HepG2 (cell line): ENCODE results near the gene SLC35F1. TPM values are rescaled to one million over a fixed set of nuclear protein-coding genes. Genes with fewer than 3 reads are reported as not detected.

Experiments
- ATAC-seq: fragments of 200-7000 bp; cut with Tn5 transposase; 3 replicates; pipeline ENCODE4 v1.9.1; 2020; ENCODE audit warnings: mild to moderate bottlenecking, moderate library complexity
- BruUV-seq: library from RNA; stranded (reverse); fragments of 400-500 nt; replicated peaks from 2 replicates; lab custom pipeline; 2021; lab: Mats Ljungman, UMichigan
- CTCF ChIA-PET: fragments of 300-600 bp; formaldehyde crosslinking; extraction: SDS; loops from one replicate; lab custom pipeline; 2021; ENCODE audit warnings: low total read pairs, inconsistent platforms, low intra/inter-chr PET ratio; lab: Yijun Ruan, JAX
- POLR2A ChIA-PET: fragments of 350-600 bp; sonication (Branson Sonifier 250); formaldehyde crosslinking; loops from one replicate; lab custom pipeline; 2020; ENCODE audit warnings: antibody characterized with exemption, inconsistent platforms; lab: Yijun Ruan, JAX
- DNase-seq: peaks from one replicate; pipeline ENCODE4 v3.0.0-alpha.2; 2015; ENCODE audit warnings: low spot score
- FAIRE-seq: peaks from 3 replicates; lab custom pipeline; 2011; peaks lifted over from hg19 to GRCh38; lab: Jason Lieb, UNC
- H2AFZ ChIP-seq: one replicate; pipeline ENCODE4 v1.6.1; 2011; ENCODE audit warnings: low read length, inconsistent platforms
- H3K27ac ChIP-seq: fragments of 300-600 bp; 3 replicates; pipeline ENCODE4 v1.8.0; 2011; ENCODE audit warnings: mixed run types, mild to moderate bottlenecking, mixed read lengths, low read length, inconsistent platforms; ENCODE audit not compliant: insufficient read depth; ENCODE audit errors: extremely low read length
- H3K27me3 ChIP-seq, 2 experiments: fragments of 200-600 bp in 1 of 2; 2 replicates in 1 of 2; 3 replicates in 1 of 2; pipeline versions ENCODE4 v1.6.0 to v1.8.0; 2011; ENCODE audit warnings: low read length in 2 of 2, mild to moderate bottlenecking in 2 of 2, moderate library complexity in 2 of 2, inconsistent platforms in 1 of 2; ENCODE audit not compliant: insufficient read depth in 2 of 2, control insufficient read depth in 1 of 2
- H3K36me3 ChIP-seq, 2 experiments: fragments of 200-600 bp in 1 of 2; replicated peaks in 1 of 2; 2 replicates in 1 of 2; 3 replicates in 1 of 2; pipeline versions ENCODE4 v1.5.1 to v1.8.0; 2011; ENCODE audit warnings: low read length in 2 of 2, inconsistent platforms in 1 of 2; ENCODE audit not compliant: insufficient read depth in 2 of 2, control insufficient read depth in 1 of 2
- H3K4me1 ChIP-seq: 2 replicates; pipeline ENCODE4 v1.5.1; 2012; ENCODE audit warnings: low read length, inconsistent platforms; ENCODE audit not compliant: insufficient read depth
- H3K4me2 ChIP-seq: 2 replicates; pipeline ENCODE4 v1.6.0; 2011; ENCODE audit warnings: low read depth, low read length, inconsistent platforms
- H3K4me3 ChIP-seq, 3 experiments: fragments of 200-600 bp in 1 of 3; sonication (generic), shearing (Covaris generic) in 1 of 3; replicated peaks in 1 of 3; 2 replicates each; pipeline ENCODE4 v1.5.1; 2011 to 2016; ENCODE audit warnings: low read length in 3 of 3, inconsistent platforms in 2 of 3, low read depth in 2 of 3, mild to moderate bottlenecking in 2 of 3, control low read depth in 1 of 3, mixed read lengths in 1 of 3; ENCODE audit not compliant: insufficient read depth in 1 of 3
- H3K79me2 ChIP-seq: one replicate; pipeline ENCODE4 v1.6.1; 2011; ENCODE audit warnings: low read length, inconsistent platforms; ENCODE audit not compliant: insufficient read depth
- H3K9ac ChIP-seq: 2 replicates; pipeline ENCODE4 v1.6.0; 2011; ENCODE audit warnings: mild to moderate bottlenecking, low read depth, low read length, inconsistent platforms; ENCODE audit not compliant: insufficient read depth
- H3K9me3 ChIP-seq: 2 replicates; pipeline ENCODE4 v1.5.1; 2012; ENCODE audit warnings: mild to moderate bottlenecking, low read length
- H4K20me1 ChIP-seq: 2 replicates; pipeline ENCODE4 v1.6.0; 2011; ENCODE audit warnings: inconsistent platforms, mild to moderate bottlenecking, low read length, moderate library complexity; ENCODE audit not compliant: insufficient read depth
- AFF4 ChIP-seq: sonication (generic); formaldehyde crosslinking; IDR thresholded peaks from 2 replicates; pipeline ENCODE4 v1.4.0; 2020; ENCODE audit warnings: missing genetic modification reagents
- AKNA ChIP-seq: sonication (generic); formaldehyde crosslinking; IDR thresholded peaks from 2 replicates; pipeline ENCODE4 v1.4.0; 2020; ENCODE audit warnings: missing genetic modification reagents, borderline replicate concordance
- FOXJ3 ChIP-seq: sonication (generic); formaldehyde crosslinking; IDR thresholded peaks from 2 replicates; pipeline ENCODE4 v1.4.0; 2020; ENCODE audit warnings: missing genetic modification reagents, mild to moderate bottlenecking, borderline replicate concordance
- FOXK2 ChIP-seq: fragments of 450-650 bp; IDR thresholded peaks from 2 replicates; pipeline ENCODE4 v1.6.1; 2016
- GABPB1 ChIP-seq: IDR thresholded peaks from 2 replicates; pipeline ENCODE4 v1.6.1; 2016; ENCODE audit warnings: mild to moderate bottlenecking, missing genetic modification reagents, moderate library complexity, missing compliant biosample characterization
- NR2F6 ChIP-seq, 2 experiments: IDR thresholded peaks; 2 replicates each; pipeline ENCODE4 v1.6.1; 2016; ENCODE audit warnings: antibody characterized with exemption in 1 of 2, mild to moderate bottlenecking in 1 of 2
- RNF219 ChIP-seq: sonication (generic); formaldehyde crosslinking; IDR thresholded peaks from 2 replicates; pipeline ENCODE4 v1.5.0; 2020; ENCODE audit warnings: mild to moderate bottlenecking, missing genetic modification reagents
- SALL1 ChIP-seq: sonication (generic); formaldehyde crosslinking; IDR thresholded peaks from 2 replicates; pipeline ENCODE4 v1.8.0; 2022; ENCODE audit warnings: mild to moderate bottlenecking, missing genetic modification reagents
- TFAP4 ChIP-seq: sonication (generic); IDR thresholded peaks from 2 replicates; pipeline ENCODE4 v1.6.1; 2016; ENCODE audit warnings: low read depth, borderline replicate concordance
- TFDP2 ChIP-seq: sonication (generic); formaldehyde crosslinking; IDR thresholded peaks from 2 replicates; pipeline ENCODE4 v1.4.0; 2020; ENCODE audit warnings: missing genetic modification reagents
- ZBTB42 ChIP-seq: sonication (generic); formaldehyde crosslinking; IDR thresholded peaks from 2 replicates; pipeline ENCODE4 v1.5.0; 2020; ENCODE audit warnings: mild to moderate bottlenecking, missing genetic modification reagents
- ZNF225 ChIP-seq: sonication (generic); formaldehyde crosslinking; IDR thresholded peaks from 2 replicates; pipeline ENCODE4 v1.4.0; 2020; ENCODE audit warnings: mild to moderate bottlenecking, missing genetic modification reagents
- in situ Hi-C: cut with HindIII; loops from 2 replicates; pipeline ENCODE4 v1.10.0; 2017; ENCODE audit warnings: low pct_unique_long_range_greater_than_20kb; ENCODE audit not compliant: extremely low pct_ligation_motif_present
- intact Hi-C: fragments of 100-400 bp; cut with micrococcal nuclease; formaldehyde crosslinking; loops from one replicate; pipeline ENCODE4 v1.10.0; 2022; ENCODE audit not compliant: unreplicated experiment
- polyA plus RNA-seq, 8 experiments: library from polyadenylated mRNA; depleted of rRNA in 3 of 8; stranded (reverse) in 7 of 8; unstranded in 1 of 8; fragments of >200 nt; fragmentation: Illumina TruSeq in 4 of 8; extraction: Trizol in 4 of 8; gene quantifications; 2 replicates each; pipeline versions ENCODE4 v1.2.1 to v1.2.3, GENCODE V29; 2011 to 2016; ENCODE audit warnings: low read depth in 4 of 8, missing spikeins in 1 of 8, mixed read lengths in 1 of 8; ENCODE audit not compliant: insufficient read depth in 1 of 8
- total RNA-seq, 5 experiments: library from RNA; depleted of rRNA; stranded (reverse); fragments of >200 nt; fragmentation: Illumina TruSeq; extraction: Trizol; gene quantifications; 2 replicates each; pipeline ENCODE4 v1.2.3, GENCODE V29; 2016; ENCODE audit warnings: low read depth in 1 of 5

SLC35F1 gene
- total and polyA plus RNA-seq, 2 of the 13 experiments (the other 11 are each of a cell fraction or from before 2014, with no cell fraction given) = 0.01 TPM; not detected in 1

- ChIA-PET CTCF (no interaction called here), POLR2A (no interaction called here)
- FAIRE-seq = no peak
- TF ChIP-seq ZNF225 (no peak), RNF219 (CRISPR knock-in tag) (no peak), FOXJ3 (no peak), AFF4 (CRISPR knock-in tag) (no peak), GABPB1 (no peak), ZBTB42 (CRISPR knock-in tag) (no peak), SALL1 (CRISPR knock-in tag) (no peak), NR2F6 (IDR thresholded peaks at IDR 0.05) (no peak), NR2F6 (CRISPR knock-in tag; IDR thresholded peaks at IDR 0.05) (no peak), FOXK2 (no peak), TFDP2 (no peak), AKNA (CRISPR knock-in tag) (no peak), TFAP4 (no peak)
These were observed 419.6 kb downstream of the SLC35F1 start for GRCh38 chr6:118326712-118327111.

More at GRCh38 chr6:118326712-118327111, 419.6 kb downstream of the SLC35F1 start:
- no peaks in the 10 kb centered on the region for H4K20me1 ChIP-seq
- DNase-seq (no peak), ATAC-seq (no peak)
- no peaks in the 10 kb centered on the region for H3K4me1 ChIP-seq
- in situ Hi-C loops (no loop called here), intact Hi-C loops (no loop called here)
- no peak overlapping the region for H2AFZ ChIP-seq
- no peaks in the 10 kb centered on the region for H3K36me3 ChIP-seq
- no peak overlapping the region for H3K4me2 ChIP-seq
- no peak overlapping the region for H3K27ac ChIP-seq
- no peaks in the 10 kb centered on the region for H3K9me3 ChIP-seq
- no peak overlapping the region for H3K4me3 ChIP-seq
- H3K9ac ChIP-seq = no peak overlapping the region
- no TSS peak for BruUV-seq
- H3K27me3 ChIP-seq = no peaks in the 10 kb centered on the region
- H3K79me2 ChIP-seq = no peaks in the 10 kb centered on the region
